ENCODE data around the gene UNC79.

The UNC79 gene

DNA sequence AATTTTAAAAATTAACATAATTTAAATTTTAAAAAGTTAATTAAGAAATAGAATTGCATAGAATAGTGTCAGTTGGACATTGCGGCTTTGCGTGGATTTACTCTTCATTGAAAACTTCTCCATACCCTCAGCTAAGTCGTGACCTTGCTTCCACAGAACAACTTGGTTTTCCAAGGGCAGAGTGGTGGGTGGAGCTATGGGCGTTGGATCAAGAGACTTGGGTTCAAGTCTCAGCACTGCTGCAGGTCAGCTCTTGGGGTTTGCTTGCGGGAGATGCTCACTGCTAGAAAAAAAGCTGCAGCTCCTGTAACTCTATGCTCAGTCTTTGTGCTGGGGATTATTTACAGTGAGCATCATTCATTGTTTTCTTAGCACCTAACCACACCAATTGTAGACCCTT is 223.9 kb downstream of the UNC79 start:
- no peak for DNase-seq (ENCODE audit: extremely low read depth, insufficient read length)
- TF ChIP-seq, protein P1, sequence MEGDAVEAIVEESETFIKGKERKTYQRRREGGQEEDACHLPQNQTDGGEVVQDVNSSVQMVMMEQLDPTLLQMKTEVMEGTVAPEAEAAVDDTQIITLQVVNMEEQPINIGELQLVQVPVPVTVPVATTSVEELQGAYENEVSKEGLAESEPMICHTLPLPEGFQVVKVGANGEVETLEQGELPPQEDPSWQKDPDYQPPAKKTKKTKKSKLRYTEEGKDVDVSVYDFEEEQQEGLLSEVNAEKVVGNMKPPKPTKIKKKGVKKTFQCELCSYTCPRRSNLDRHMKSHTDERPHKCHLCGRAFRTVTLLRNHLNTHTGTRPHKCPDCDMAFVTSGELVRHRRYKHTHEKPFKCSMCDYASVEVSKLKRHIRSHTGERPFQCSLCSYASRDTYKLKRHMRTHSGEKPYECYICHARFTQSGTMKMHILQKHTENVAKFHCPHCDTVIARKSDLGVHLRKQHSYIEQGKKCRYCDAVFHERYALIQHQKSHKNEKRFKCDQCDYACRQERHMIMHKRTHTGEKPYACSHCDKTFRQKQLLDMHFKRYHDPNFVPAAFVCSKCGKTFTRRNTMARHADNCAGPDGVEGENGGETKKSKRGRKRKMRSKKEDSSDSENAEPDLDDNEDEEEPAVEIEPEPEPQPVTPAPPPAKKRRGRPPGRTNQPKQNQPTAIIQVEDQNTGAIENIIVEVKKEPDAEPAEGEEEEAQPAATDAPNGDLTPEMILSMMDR (IDR thresholded peaks at IDR 0.05; ENCODE audit: insufficient read depth, low read length, poor library complexity, severe bottlenecking), result no peak
- Histone ChIP-seq H3K36me3 (ENCODE audit: control insufficient read depth, insufficient read depth, low read length) (no peaks in the 10 kb centered on the region), H3K27me3 (replicated peaks; ENCODE audit: control insufficient read depth, insufficient read depth, low read length) (no peaks in the 10 kb centered on the region; the same call in 1 of the 2 replicates), H3K4me3 (replicated peaks; ENCODE audit: low read depth, low read length) (no peak overlapping the region)

DNA sequence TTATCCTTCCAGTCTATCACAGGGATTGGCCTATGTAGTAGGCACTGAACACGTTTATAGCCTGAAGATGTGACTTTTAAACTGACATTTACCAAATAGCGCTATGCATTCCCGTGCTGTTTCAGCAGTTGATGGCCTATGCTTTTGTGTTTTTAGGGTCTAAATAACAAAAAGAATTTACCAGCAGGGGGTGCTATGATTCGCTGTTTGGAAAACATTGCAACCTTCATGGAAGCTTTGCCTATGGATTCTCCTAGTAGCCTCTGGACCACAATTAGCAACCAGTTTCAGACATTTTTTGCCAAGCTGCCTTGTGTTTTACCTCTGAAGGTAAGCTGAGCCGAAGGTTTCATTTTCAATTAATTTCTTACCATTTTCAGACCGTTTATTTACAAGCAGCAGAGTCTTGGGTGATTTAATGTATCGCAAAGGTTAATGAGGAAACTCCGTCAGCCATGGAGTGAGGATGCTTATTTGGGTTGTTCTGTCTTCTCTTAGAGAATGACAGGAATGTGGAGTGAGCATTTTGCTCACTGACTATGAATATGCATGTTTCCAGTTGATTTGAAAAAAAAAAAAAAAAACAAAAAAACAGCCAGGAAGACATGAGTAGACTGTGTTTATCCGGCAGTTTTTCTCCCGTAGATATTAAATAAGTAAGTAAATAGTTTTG is 224.5 kb downstream of the UNC79 start:
- no peak for DNase-seq (ENCODE audit: extremely low read depth, insufficient read length)
- no peak overlapping the region for H3K4me3 ChIP-seq (replicated peaks; ENCODE audit: low read depth, low read length)
- no peaks in the 10 kb centered on the region for H3K36me3 ChIP-seq (ENCODE audit: control insufficient read depth, insufficient read depth, low read length)
- no peaks in the 10 kb centered on the region; the same call in 1 of the 2 replicates for H3K27me3 ChIP-seq (replicated peaks; ENCODE audit: control insufficient read depth, insufficient read depth, low read length)
- TF ChIP-seq, protein P1 (IDR thresholded peaks at IDR 0.05; ENCODE audit: insufficient read depth, low read length, poor library complexity, severe bottlenecking), result peak; percentile 53

DNA sequence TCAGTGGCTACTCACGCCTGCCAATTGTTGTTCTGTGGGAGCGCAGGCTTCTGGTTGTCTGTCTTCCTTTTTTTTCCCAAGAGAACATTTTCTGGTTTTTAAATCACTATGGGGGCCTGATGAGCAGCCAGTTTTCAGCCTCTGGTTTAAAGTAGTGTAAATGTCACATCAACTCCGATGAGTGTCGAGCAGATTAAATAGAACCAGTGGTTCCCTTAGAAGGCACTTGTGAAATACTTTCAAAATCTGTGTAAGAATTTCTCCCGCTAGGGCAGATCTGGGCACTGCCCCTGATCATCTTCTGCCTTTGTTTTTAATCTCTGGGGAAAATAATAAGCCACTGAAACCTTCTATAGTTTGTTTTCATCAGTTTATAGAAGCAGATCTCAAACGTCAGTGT is 227.1 kb downstream of the UNC79 start:
- H3K27me3 ChIP-seq (replicated peaks; ENCODE audit: control insufficient read depth, insufficient read depth, low read length), result no peaks in the 10 kb centered on the region; the same call in 1 of the 2 replicates
- no peak overlapping the region for H3K4me3 ChIP-seq (replicated peaks; ENCODE audit: low read depth, low read length)
- no peak for DNase-seq (ENCODE audit: extremely low read depth, insufficient read length)
- TF ChIP-seq, protein P1 (IDR thresholded peaks at IDR 0.05; ENCODE audit: insufficient read depth, low read length, poor library complexity, severe bottlenecking), result no peak
- no peaks in the 10 kb centered on the region for H3K36me3 ChIP-seq (ENCODE audit: control insufficient read depth, insufficient read depth, low read length)

DNA sequence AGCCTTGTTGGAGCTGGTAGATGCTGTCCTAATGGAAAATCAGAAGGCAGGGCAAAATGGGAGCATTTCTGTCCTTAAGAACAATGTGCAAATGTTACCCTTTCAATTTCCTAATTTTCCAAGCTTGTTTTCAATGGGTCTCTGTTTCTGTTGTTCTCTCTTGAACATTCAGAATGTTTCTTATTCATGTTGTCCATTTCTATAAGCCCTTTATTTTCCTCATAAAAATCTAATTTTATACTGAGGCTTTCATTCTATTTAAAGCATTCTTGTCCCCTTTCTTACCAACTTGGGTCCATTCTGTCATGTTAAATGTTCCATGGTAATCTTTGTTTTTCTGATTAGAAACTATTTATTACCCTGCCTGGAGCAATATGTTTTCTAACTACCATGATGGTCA is 232.6 kb downstream of the UNC79 start:
- H3K4me3 ChIP-seq (replicated peaks; ENCODE audit: low read depth, low read length), result no peak overlapping the region
- no peak for DNase-seq (ENCODE audit: extremely low read depth, insufficient read length)
- TF ChIP-seq, protein P1 (IDR thresholded peaks at IDR 0.05; ENCODE audit: insufficient read depth, low read length, poor library complexity, severe bottlenecking), result no peak
- H3K27me3 ChIP-seq (replicated peaks; ENCODE audit: control insufficient read depth, insufficient read depth, low read length), result no peaks in the 10 kb centered on the region
- H3K36me3 ChIP-seq (ENCODE audit: control insufficient read depth, insufficient read depth, low read length), result no peaks in the 10 kb centered on the region

DNA sequence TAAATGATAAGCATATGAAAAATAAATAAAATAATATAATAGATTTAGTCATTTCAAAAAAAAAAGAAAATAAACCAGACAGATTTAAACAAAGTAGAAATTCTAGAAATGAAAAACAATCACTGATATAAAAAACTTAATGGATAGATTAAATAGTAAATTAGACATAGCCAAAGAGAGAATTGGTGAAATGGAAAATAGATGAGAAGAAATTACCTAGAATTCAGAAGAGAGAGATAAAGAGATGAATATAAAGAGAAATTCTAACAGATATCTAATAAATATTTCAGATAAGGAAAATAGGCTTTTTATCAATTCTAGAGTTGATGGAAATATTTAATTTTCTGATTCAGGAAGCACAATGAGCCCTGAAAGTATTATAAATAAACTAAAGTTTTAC is 234.4 kb downstream of the UNC79 start:
- Histone ChIP-seq H3K4me3 (replicated peaks; ENCODE audit: low read depth, low read length) (no peak overlapping the region), H3K27me3 (replicated peaks; ENCODE audit: control insufficient read depth, insufficient read depth, low read length) (no peaks in the 10 kb centered on the region), H3K36me3 (ENCODE audit: control insufficient read depth, insufficient read depth, low read length) (no peaks in the 10 kb centered on the region)
- DNase-seq (ENCODE audit: extremely low read depth, insufficient read length), result no peak
- TF ChIP-seq, protein P1 (IDR thresholded peaks at IDR 0.05; ENCODE audit: insufficient read depth, low read length, poor library complexity, severe bottlenecking), result no peak

DNA sequence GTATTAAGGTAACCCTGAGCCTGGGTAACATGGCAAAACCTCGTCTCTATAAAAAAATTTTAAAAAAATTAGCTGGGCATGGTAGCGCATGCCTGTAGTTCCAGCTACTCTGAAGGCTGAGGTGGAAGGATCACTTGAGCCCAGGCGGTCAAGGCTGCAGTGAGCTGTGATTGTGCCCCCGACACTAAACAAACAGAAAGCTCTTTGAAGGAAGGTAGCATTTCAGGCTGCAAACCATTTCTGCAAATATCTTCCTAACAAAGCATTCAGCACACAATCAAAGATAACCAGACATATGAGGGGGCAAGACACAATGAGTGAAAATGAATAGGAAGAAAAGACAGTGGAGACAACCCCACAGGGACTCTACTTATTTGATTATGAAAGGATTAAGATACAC is 238.9 kb downstream of the UNC79 start:
- Histone ChIP-seq H3K36me3 (ENCODE audit: control insufficient read depth, insufficient read depth, low read length) (no peaks in the 10 kb centered on the region), H3K27me3 (replicated peaks; ENCODE audit: control insufficient read depth, insufficient read depth, low read length) (peaks cover 1% of the 10 kb centered on the region), H3K4me3 (replicated peaks; ENCODE audit: low read depth, low read length) (no peak overlapping the region)
- TF ChIP-seq, protein P1 (IDR thresholded peaks at IDR 0.05; ENCODE audit: insufficient read depth, low read length, poor library complexity, severe bottlenecking), result no peak
- no peak for DNase-seq (ENCODE audit: extremely low read depth, insufficient read length)
